MG63 (cell line): ENCODE data around the gene RHOD. TPM values are rescaled to one million over a fixed set of nuclear protein-coding genes. Genes with fewer than 3 reads are reported as not detected.

Source experiments
- DNase-seq: peaks from one replicate; pipeline ENCODE4 v3.0.0-alpha.2; 2020
- H3K27me3 ChIP-seq: fragments of 250-450 bp; sonication (Bioruptor Pico); 2 replicates; pipeline ENCODE4 v1.5.1; 2020; ENCODE audit warnings: mild to moderate bottlenecking, moderate library complexity
- H3K36me3 ChIP-seq: fragments of 250-450 bp; sonication (Bioruptor Pico); 2 replicates; pipeline ENCODE4 v1.5.1; 2020; ENCODE audit warnings: mild to moderate bottlenecking, moderate library complexity
- H3K4me3 ChIP-seq: fragments of 250-450 bp; sonication (Bioruptor Pico); 2 replicates; pipeline ENCODE4 v1.5.1; 2020; ENCODE audit warnings: mild to moderate bottlenecking, moderate library complexity
- H3K9me3 ChIP-seq: fragments of 250-450 bp; sonication (Bioruptor Pico); 2 replicates; pipeline ENCODE4 v1.5.1; 2020; ENCODE audit warnings: mild to moderate bottlenecking, moderate library complexity
- total RNA-seq: library from RNA; depleted of rRNA; stranded (reverse); fragments of >200 nt; shearing (Covaris generic); gene quantifications from 2 replicates; pipeline ENCODE4 v1.2.3, GENCODE V29; 2014; ENCODE audit warnings: low replicate concordance; rRNA removed

RHOD gene
- 27.9 and 85.6 TPM in 2 replicates for total RNA-seq

GRCh38 chr11:67056267-67057204 lies at the start of gene RHOD:
RHOD (plus strand) TSS chr11:67056847; CDS start chr11:67056903, 56 bp downstream.
- H3K27me3 ChIP-seq = no peaks in the 10 kb centered on the region
- H3K4me3 ChIP-seq = peak within 1 kb of the TSS; percentile 53
- peak; percentile 69 for DNase-seq
- peaks cover 6% of the 10 kb centered on the region for H3K36me3 ChIP-seq
- no peaks in the 10 kb centered on the region for H3K9me3 ChIP-seq

DNA sequence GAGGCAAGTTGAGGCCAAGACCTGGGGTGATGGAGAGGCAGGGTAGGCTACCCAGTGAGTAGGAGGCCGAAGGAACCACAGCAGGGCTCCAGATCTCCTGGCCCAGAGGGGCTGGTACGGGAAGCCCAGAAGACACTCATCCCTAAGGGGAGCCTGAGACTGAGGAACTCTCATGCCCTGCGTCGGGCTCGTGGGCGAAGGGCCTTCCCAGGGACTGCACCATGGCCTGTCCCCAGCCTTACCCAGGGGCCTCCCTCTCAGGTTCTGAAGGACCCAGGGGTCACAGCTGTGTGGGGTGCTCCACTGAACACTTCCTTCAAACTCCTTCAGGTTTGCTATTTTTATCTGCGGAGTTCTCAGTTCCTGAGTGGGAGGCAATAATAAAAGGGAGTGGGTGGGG lies 49.5 kb upstream of the RHOD start:
- Histone ChIP-seq H3K27me3 (no peaks in the 10 kb centered on the region), H3K36me3 (no peaks in the 10 kb centered on the region), H3K4me3 (no peak overlapping the region), H3K9me3 (no peaks in the 10 kb centered on the region)
- DNase-seq = no peak

- Histone ChIP-seq H3K36me3 (no peaks in the 10 kb centered on the region), H3K9me3 (no peaks in the 10 kb centered on the region), H3K4me3 (no peak overlapping the region), H3K27me3 (no peaks in the 10 kb centered on the region)
- no peak for DNase-seq
Observed at GRCh38 chr11:67010296-67010905, 46.2 kb upstream of the RHOD start.

- no peak for DNase-seq
- Histone ChIP-seq H3K36me3 (no peaks in the 10 kb centered on the region), H3K9me3 (no peaks in the 10 kb centered on the region), H3K27me3 (no peaks in the 10 kb centered on the region), H3K4me3 (no peak overlapping the region)
Observed at GRCh38 chr11:67013511-67014045, 43.1 kb upstream of the RHOD start.

DNA sequence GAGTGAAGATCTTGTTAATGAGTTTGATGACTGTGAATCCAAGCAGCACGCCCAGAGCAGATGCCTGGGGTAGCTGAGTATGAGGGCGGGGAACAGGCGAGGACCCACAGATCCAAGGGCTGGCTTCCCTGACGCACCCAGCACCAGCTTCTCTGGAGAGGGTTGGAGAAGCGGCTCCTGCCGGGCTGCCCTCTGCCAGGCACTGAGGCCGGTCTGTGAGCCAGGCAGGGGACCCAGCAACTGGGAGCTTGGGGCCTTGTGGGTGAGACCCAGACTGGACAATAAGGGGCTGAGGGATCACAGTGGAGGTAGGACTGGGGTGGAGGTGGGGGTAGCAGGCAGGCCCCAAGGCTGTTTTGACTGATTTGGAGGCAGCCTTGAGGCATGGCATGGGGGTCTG lies 42.3 kb upstream of the RHOD start:
- no peaks in the 10 kb centered on the region for H3K9me3 ChIP-seq
- no peak overlapping the region for H3K4me3 ChIP-seq
- H3K36me3 ChIP-seq = no peaks in the 10 kb centered on the region
- no peaks in the 10 kb centered on the region for H3K27me3 ChIP-seq
- no peak for DNase-seq

GRCh38 chr11:67015048-67015447 lies 41.6 kb upstream of the RHOD start:
- no peak for DNase-seq
- Histone ChIP-seq H3K36me3 (no peaks in the 10 kb centered on the region), H3K4me3 (no peak overlapping the region)

DNA sequence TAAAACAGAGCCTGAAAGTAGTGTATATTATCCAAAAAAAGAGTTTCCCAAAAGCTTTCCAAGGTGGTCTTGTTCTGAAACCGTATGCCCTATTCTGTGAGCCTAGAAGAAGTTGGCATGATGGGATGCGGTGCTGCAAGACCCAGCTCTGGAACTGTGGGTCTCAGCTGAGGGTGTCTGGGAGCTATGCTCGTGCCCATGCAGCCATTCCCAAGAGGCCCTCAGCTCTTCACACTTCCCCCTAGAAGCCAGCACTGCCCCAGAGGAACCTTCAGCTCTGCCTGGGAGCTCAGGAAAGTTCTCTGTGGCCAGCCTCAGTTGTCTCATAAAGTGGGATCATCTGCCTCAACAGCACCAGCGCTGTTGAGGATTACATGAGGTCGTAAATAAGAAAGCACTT lies 40.1 kb upstream of the RHOD start:
- Histone ChIP-seq H3K36me3 (no peaks in the 10 kb centered on the region), H3K9me3 (no peaks in the 10 kb centered on the region), H3K4me3 (no peak overlapping the region), H3K27me3 (no peaks in the 10 kb centered on the region)
- DNase-seq = no peak

More at GRCh38 chr11:67015048-67015447, 41.6 kb upstream of the RHOD start:
- Histone ChIP-seq H3K9me3 (no peaks in the 10 kb centered on the region), H3K27me3 (no peaks in the 10 kb centered on the region)

DNA sequence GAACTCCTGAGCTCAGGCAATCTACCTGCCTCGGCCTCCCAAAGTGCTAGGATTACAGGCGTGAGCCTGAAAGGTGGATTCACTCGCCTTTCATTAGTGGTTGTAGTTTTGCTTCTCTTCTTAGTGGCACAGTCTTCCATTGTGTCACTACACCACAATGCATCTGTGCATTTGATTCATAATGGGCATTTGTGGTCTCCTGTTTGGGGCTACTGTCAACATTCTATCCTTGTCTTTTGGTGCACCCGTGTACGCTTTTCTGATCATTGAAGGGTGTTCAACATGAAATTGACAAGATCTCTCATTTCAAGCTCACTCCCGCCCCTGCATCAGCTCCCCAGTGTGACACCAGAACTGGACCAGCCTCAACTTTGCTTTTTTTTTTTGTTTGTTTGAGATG lies 35.7 kb upstream of the RHOD start:
- DNase-seq = no peak
- Histone ChIP-seq H3K36me3 (no peaks in the 10 kb centered on the region), H3K27me3 (no peaks in the 10 kb centered on the region), H3K4me3 (no peak overlapping the region), H3K9me3 (no peaks in the 10 kb centered on the region)

- Histone ChIP-seq H3K4me3 (no peak overlapping the region; the same call in 1 of the 2 replicates), H3K36me3 (no peaks in the 10 kb centered on the region), H3K27me3 (no peaks in the 10 kb centered on the region), H3K9me3 (no peaks in the 10 kb centered on the region)
- peak; percentile 66 for DNase-seq
Observed at GRCh38 chr11:67022341-67022933, 34.2 kb upstream of the RHOD start.

GRCh38 chr11:67022961-67023956 lies 33.4 kb upstream of the RHOD start, which contains the start of gene SYT12:
SYT12 (plus strand) TSS chr11:67023134; CDS start chr11:67030145, 7,011 bp downstream.
- no peaks in the 10 kb centered on the region for H3K9me3 ChIP-seq
- no peak for DNase-seq
- peak within 1 kb of the TSS; percentile 16; the same call in 1 of the 2 replicates for H3K4me3 ChIP-seq
- H3K36me3 ChIP-seq = no peaks in the 10 kb centered on the region
- no peaks in the 10 kb centered on the region for H3K27me3 ChIP-seq

- H3K27me3 ChIP-seq = no peaks in the 10 kb centered on the region
- no peak overlapping the region for H3K4me3 ChIP-seq
- H3K9me3 ChIP-seq = no peaks in the 10 kb centered on the region
- DNase-seq = no peak
- H3K36me3 ChIP-seq = no peaks in the 10 kb centered on the region
Observed at GRCh38 chr11:67023957-67024353, 32.7 kb upstream of the RHOD start.

DNA sequence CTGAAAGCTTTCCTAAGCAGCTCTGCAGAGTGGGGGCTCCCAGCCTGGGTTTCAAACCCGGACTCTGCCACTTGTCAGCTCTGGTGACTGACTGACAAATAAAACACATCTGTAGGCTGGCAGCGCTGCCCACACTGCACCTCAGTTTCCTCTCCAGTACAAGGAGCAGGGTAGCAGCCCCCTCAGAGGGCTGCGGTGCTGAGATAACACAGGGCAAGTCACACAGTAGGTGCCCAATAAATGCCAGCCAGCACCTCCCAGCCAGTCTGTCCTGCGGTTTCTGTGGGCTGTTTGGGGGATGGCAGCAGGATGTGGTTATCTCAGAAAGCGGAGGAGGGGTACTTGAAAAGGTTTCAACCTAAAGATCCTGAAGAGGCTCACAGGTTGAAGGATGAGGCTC lies 32.2 kb upstream of the RHOD start:
- Histone ChIP-seq H3K27me3 (no peaks in the 10 kb centered on the region), H3K4me3 (no peak overlapping the region), H3K36me3 (no peaks in the 10 kb centered on the region), H3K9me3 (no peaks in the 10 kb centered on the region)
- DNase-seq = no peak

GRCh38 chr11:67024966-67025365 lies 31.7 kb upstream of the RHOD start:
- DNase-seq = no peak
- H3K4me3 ChIP-seq = no peak overlapping the region

GRCh38 chr11:67025750-67026149 lies 30.9 kb upstream of the RHOD start:
- DNase-seq = no peak
- Histone ChIP-seq H3K36me3 (no peaks in the 10 kb centered on the region), H3K9me3 (no peaks in the 10 kb centered on the region), H3K4me3 (no peak overlapping the region), H3K27me3 (no peaks in the 10 kb centered on the region)

More at GRCh38 chr11:67024966-67025365, 31.7 kb upstream of the RHOD start:
- no peaks in the 10 kb centered on the region for H3K9me3 ChIP-seq
- H3K36me3 ChIP-seq = no peaks in the 10 kb centered on the region
- H3K27me3 ChIP-seq = no peaks in the 10 kb centered on the region

DNA sequence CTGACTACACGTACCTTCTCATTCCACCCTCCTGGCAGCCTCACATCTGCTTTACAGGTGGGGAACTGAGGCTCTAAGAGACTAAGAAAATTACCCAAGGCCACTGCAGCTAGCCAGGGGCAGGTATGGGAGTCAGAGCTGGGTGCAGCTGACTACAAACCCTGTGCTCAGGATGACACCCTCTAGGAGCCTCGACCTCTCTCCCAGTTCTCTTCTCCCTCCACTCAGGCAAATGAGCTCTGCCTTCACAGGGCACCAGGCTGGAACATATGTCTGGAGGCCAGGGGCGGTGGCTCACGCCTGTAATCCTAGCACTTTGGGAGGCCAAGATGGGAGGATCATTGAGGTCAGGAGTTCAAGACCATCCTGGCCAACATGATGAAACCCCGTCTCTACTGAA lies 29.7 kb upstream of the RHOD start:
- H3K36me3 ChIP-seq = no peaks in the 10 kb centered on the region
- no peaks in the 10 kb centered on the region for H3K9me3 ChIP-seq
- DNase-seq = no peak
- H3K27me3 ChIP-seq = no peaks in the 10 kb centered on the region
- H3K4me3 ChIP-seq = no peak overlapping the region

DNA sequence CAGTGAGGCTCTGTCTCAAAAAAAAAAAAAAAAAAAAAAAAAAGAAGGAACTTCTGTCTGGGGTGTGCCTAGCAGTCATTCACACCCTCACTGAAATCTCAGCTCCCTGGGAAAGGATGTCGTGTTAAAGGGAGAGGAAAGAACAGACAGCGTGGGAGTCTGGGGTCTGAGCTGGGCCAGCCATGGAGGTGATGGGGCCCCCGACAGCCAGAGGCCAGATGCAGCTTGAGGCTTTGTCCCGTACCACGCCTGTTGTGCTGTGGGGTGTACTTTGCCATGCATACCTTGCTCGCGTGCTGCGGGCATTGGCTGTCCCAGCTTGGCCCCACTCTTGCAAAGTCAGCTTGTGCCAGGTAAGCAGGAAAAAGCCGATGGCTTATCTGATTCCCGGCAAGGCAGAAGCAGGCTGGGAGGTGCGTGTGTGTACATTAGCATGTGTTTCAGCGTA lies 29.1 kb upstream of the RHOD start:
- no peaks in the 10 kb centered on the region for H3K36me3 ChIP-seq
- DNase-seq = no peak
- H3K9me3 ChIP-seq = no peaks in the 10 kb centered on the region
- no peak overlapping the region for H3K4me3 ChIP-seq
- no peaks in the 10 kb centered on the region for H3K27me3 ChIP-seq
